Panc1 (cell line): ENCODE data around the gene SEC14L5. TPM values are rescaled to one million over a fixed set of nuclear protein-coding genes. Genes with fewer than 3 reads are reported as not detected.

Experiments
- ATAC-seq: fragments of 200-7000 bp; cut with Tn5 transposase; 2 replicates; pipeline ENCODE4 v1.9.1; 2020; ENCODE audit warnings: mild to moderate bottlenecking, moderate library complexity
- BruUV-seq: library from RNA; stranded (reverse); fragments of 400-500 nt; replicated peaks from 2 replicates; lab custom pipeline; 2021; lab: Mats Ljungman, UMichigan
- CTCF ChIA-PET: fragments of 300-600 bp; sonication (Branson Sonifier 250); formaldehyde crosslinking; loops from one replicate; lab custom pipeline; 2022; ENCODE audit warnings: antibody characterized with exemption; lab: Charles Lee
- POLR2A ChIA-PET: fragments of 300-600 bp; sonication (Branson Sonifier 250); formaldehyde crosslinking; loops from one replicate; lab custom pipeline; 2022; ENCODE audit warnings: antibody characterized with exemption; lab: Charles Lee
- DNase-seq: peaks from one replicate; pipeline ENCODE4 v3.0.0-alpha.2; 2010; ENCODE audit warnings: low read depth, low spot score
- H3K27ac ChIP-seq: 2 replicates; pipeline ENCODE4 v1.5.1; 2011; ENCODE audit warnings: mild to moderate bottlenecking, low read length, inconsistent platforms
- H3K27me3 ChIP-seq: fragments of 200-500 bp; sonication (Bioruptor generic); 2 replicates; pipeline ENCODE4 v1.6.0; 2014; ENCODE audit warnings: low read length, inconsistent platforms; ENCODE audit not compliant: control insufficient read depth, insufficient read depth
- H3K36me3 ChIP-seq: fragments of 200-500 bp; sonication (Bioruptor generic); 2 replicates; pipeline ENCODE4 v1.5.1; 2014; ENCODE audit warnings: inconsistent platforms, mild to moderate bottlenecking, low read length, moderate library complexity; ENCODE audit not compliant: control insufficient read depth, insufficient read depth
- H3K4me1 ChIP-seq: 2 replicates; pipeline ENCODE4 v1.5.1; 2011; ENCODE audit warnings: inconsistent platforms, mild to moderate bottlenecking, low read length, moderate library complexity; ENCODE audit not compliant: control insufficient read depth, insufficient read depth
- H3K4me3 ChIP-seq, 2 experiments: 2 replicates each; pipeline ENCODE4 v1.5.1; 2011 to 2012; ENCODE audit warnings: low read depth in 2 of 2, low read length in 2 of 2, mild to moderate bottlenecking in 2 of 2, inconsistent platforms in 1 of 2, moderate library complexity in 1 of 2
- H3K9me3 ChIP-seq: fragments of 200-500 bp; sonication (Bioruptor generic); 2 replicates; pipeline ENCODE4 v1.5.1; 2014; ENCODE audit warnings: low read depth, mild to moderate bottlenecking, inconsistent platforms, low read length, moderate library complexity; ENCODE audit not compliant: control insufficient read depth, insufficient read depth
- CTCF ChIP-seq: fragments of 450-650 bp; IDR thresholded peaks from 2 replicates; pipeline ENCODE4 v1.5.1; 2017; ENCODE audit warnings: mild to moderate bottlenecking
- POLR2AphosphoS5 ChIP-seq: IDR thresholded peaks from 2 replicates; pipeline ENCODE4 v1.6.1; 2012; ENCODE audit warnings: mild to moderate bottlenecking, low read depth, low read length, moderate library complexity
- REST ChIP-seq, 2 experiments: IDR thresholded peaks; 2 replicates each; pipeline ENCODE4 v1.6.1; 2011 to 2012; ENCODE audit warnings: low read depth in 2 of 2, control low read depth in 1 of 2, low read length in 1 of 2, mild to moderate bottlenecking in 1 of 2, moderate library complexity in 1 of 2; ENCODE audit not compliant: insufficient read depth in 1 of 2
- SIN3A ChIP-seq: IDR thresholded peaks from 2 replicates; pipeline ENCODE4 v1.6.1; 2012; ENCODE audit warnings: low read depth, mild to moderate bottlenecking, low read length, moderate library complexity, borderline replicate concordance; ENCODE audit not compliant: insufficient read depth
- TCF7L2 ChIP-seq: IDR thresholded peaks from 2 replicates; pipeline ENCODE4 v1.6.1; 2011; ENCODE audit warnings: mild to moderate bottlenecking, low read depth, low read length, inconsistent platforms
- in situ Hi-C: cut with HindIII; loops from 2 replicates; pipeline ENCODE4 v1.10.0; 2016; ENCODE audit warnings: low sequenced_read_pairs, low pct_unique_long_range_greater_than_20kb
- intact Hi-C: fragments of 100-400 bp; cut with micrococcal nuclease; formaldehyde crosslinking; loops from one replicate; pipeline ENCODE4 v1.10.0; 2022; ENCODE audit not compliant: unreplicated experiment
- total RNA-seq: library from RNA; stranded (reverse); gene quantifications from one replicate; pipeline ENCODE4 v1.2.1, GENCODE V29; 2021; ENCODE audit not compliant: unreplicated experiment

The SEC14L5 gene
- total RNA-seq, 1 experiment from 2014 or later, result 0.26 TPM

- in situ Hi-C loops (no loop called here), intact Hi-C loops (no loop called here)
- BruUV-seq, result no TSS peak
- Histone ChIP-seq H3K4me3 (no peak overlapping the region), H3K4me1 (no peaks in the 10 kb centered on the region), H3K36me3 (no peaks in the 10 kb centered on the region), H3K9me3 (no peaks in the 10 kb centered on the region), H3K27me3 (no peaks in the 10 kb centered on the region), H3K27ac (no peak overlapping the region)
- no peak for ATAC-seq
- DNase-seq, result no peak
- CTCF ChIA-PET, result no interaction called here
- POLR2A ChIA-PET, result no interaction called here
- no peak for TF ChIP-seq REST (IDR thresholded peaks at IDR 0.05; ENCODE audit: insufficient read depth in 1 of 2, low read depth in 2 of 2, low read length in 1 of 2)
- TF ChIP-seq SIN3A, result no peak
- TF ChIP-seq TCF7L2, result no peak
- TF ChIP-seq POLR2AphosphoS5, result no peak
Measured at GRCh38 chr16:5008311-5008731, 50.2 kb downstream of the SEC14L5 start.

- TF ChIP-seq TCF7L2 (no peak), CTCF (no peak), SIN3A (no peak), POLR2AphosphoS5 (no peak), REST (IDR thresholded peaks at IDR 0.05; ENCODE audit: insufficient read depth in 1 of 2, low read depth in 2 of 2, low read length in 1 of 2) (no peak)
- Histone ChIP-seq H3K27ac (no peak overlapping the region), H3K27me3 (no peaks in the 10 kb centered on the region), H3K4me1 (no peaks in the 10 kb centered on the region), H3K9me3 (no peaks in the 10 kb centered on the region), H3K36me3 (no peaks in the 10 kb centered on the region), H3K4me3 (no peak overlapping the region)
- DNase-seq, result no peak
- ATAC-seq, result peak; percentile 29; the same call in 1 of the 2 replicates
- ChIA-PET CTCF (interaction anchor here (0.5 to 0.7 kb wide), 2 partner anchors 68 to 110 kb away, joined by 3 to 4 read pairs; no protein-coding TSS in a partner anchor), POLR2A (no interaction called here)
- in situ Hi-C loops (no loop called here), intact Hi-C loops (no loop called here)
- no TSS peak for BruUV-seq
Measured at GRCh38 chr16:5010576-5011329, 52.6 kb downstream of the SEC14L5 start.
